H1 (cell line): ENCODE data around the gene TROAP. TPM values are rescaled to one million over a fixed set of nuclear protein-coding genes. Genes with fewer than 3 reads are reported as not detected.

Experiments used
- RFX5 ChIP-seq: IDR thresholded peaks from 2 replicates; pipeline ENCODE4 v1.6.1; 2011; ENCODE audit warnings: low read depth, low read length, improper control_type of control experiment, borderline replicate concordance
- SIRT6 ChIP-seq: IDR thresholded peaks from one replicate; pipeline ENCODE4 v1.7.1; 2012; ENCODE audit warnings: low read length, inconsistent platforms
- TBP ChIP-seq: IDR thresholded peaks from 2 replicates; pipeline ENCODE4 v1.6.1; 2011; ENCODE audit warnings: low read depth, low read length, improper control_type of control experiment
- TEAD4 ChIP-seq: IDR thresholded peaks from 2 replicates; pipeline ENCODE4 v1.6.1; 2012; ENCODE audit warnings: low read depth, low read length, inconsistent platforms, mixed read lengths
- polyA plus RNA-seq, 7 experiments: library from polyadenylated mRNA; depleted of rRNA in 3 of 7; stranded (reverse) in 5 of 7; unstranded in 2 of 7; fragments of >200 nt in 5 of 7; fragments of 200-250 nt in 2 of 7; gene quantifications; 1 replicate in 5 of 7; 2 replicates in 1 of 7; 4 replicates in 1 of 7; pipeline versions ENCODE4 v1.2.1 to v1.2.3, GENCODE V29; 2011 to 2013; ENCODE audit warnings: missing spikeins in 2 of 7, mixed read lengths in 2 of 7
- total RNA-seq: library from RNA; stranded (reverse); fragmentation: NEBNext Ultra II Directional; extraction: Animal tissue kit (Norgen Biotek cat#: 25700); gene quantifications from 2 replicates; pipeline ENCODE4 v1.2.1, GENCODE V29; 2021
- TF ChIP-seq, protein P1 (sequence below): IDR thresholded peaks from 2 replicates; pipeline ENCODE4 v1.6.1; 2012; ENCODE audit warnings: low read length, inconsistent platforms

Gene TROAP
- total and polyA plus RNA-seq, 2 of the 8 experiments (the other 6 are each of a cell fraction or from before 2014, with no cell fraction given) = 36.7 to 52.0 TPM

DNA sequence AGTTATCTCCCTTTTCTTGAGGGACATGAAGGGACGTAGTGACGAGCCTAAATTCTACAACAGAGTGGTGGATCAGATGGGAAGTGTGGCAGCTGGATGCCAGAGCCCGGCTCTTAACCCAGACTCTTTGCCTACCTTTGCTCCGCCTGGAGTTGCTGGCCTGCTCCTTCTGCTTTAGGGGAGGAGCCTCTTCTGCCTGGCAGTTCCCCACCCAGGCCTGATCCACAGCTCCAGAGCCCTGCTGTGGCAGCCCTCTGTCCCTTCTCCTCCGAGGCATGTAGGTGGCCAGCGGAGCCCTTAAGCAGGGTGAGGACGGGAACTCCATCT lies 30.4 kb upstream of the TROAP start (continued):
- TF ChIP-seq RFX5 (no peak), TEAD4 (no peak), SIRT6 (no peak), TBP (no peak)
- TF ChIP-seq, protein P1, sequence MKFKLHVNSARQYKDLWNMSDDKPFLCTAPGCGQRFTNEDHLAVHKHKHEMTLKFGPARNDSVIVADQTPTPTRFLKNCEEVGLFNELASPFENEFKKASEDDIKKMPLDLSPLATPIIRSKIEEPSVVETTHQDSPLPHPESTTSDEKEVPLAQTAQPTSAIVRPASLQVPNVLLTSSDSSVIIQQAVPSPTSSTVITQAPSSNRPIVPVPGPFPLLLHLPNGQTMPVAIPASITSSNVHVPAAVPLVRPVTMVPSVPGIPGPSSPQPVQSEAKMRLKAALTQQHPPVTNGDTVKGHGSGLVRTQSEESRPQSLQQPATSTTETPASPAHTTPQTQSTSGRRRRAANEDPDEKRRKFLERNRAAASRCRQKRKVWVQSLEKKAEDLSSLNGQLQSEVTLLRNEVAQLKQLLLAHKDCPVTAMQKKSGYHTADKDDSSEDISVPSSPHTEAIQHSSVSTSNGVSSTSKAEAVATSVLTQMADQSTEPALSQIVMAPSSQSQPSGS = no peak
